Liver (tissue), 9 donors: ENCODE data around the gene PLEKHA6. TPM values are rescaled to one million over a fixed set of nuclear protein-coding genes. Genes with fewer than 3 reads are reported as not detected.

Experiments used
- DNase-seq: peaks from one replicate; pipeline ENCODE4 v3.0.0-alpha.2; 2017; ENCODE audit warnings: low spot score
- H3K27ac ChIP-seq, 2 donors: one replicate each; pipeline ENCODE4 v1.7.0; 2013; ENCODE audit warnings: inconsistent platforms in 2 of 2, low read length in 2 of 2, control low read depth in 1 of 2, low read depth in 1 of 2, mild to moderate bottlenecking in 1 of 2
- H3K27me3 ChIP-seq, 4 donors: one replicate each; pipeline versions ENCODE4 v1.6.1 to v1.7.0; 2013; ENCODE audit warnings: low read length in 3 of 4, inconsistent platforms in 1 of 4, mild to moderate bottlenecking in 1 of 4, moderate library complexity in 1 of 4; ENCODE audit not compliant: control insufficient read depth in 4 of 4, insufficient read depth in 4 of 4
- H3K36me3 ChIP-seq, 4 donors: one replicate each; pipeline versions ENCODE4 v1.6.1 to v1.7.0; 2013; ENCODE audit warnings: low read length in 3 of 4, mild to moderate bottlenecking in 3 of 4, low read depth in 1 of 4, moderate library complexity in 1 of 4; ENCODE audit not compliant: control insufficient read depth in 4 of 4, insufficient read depth in 3 of 4
- H3K4me1 ChIP-seq, 4 donors: one replicate each; pipeline versions ENCODE4 v1.6.1 to v1.7.0; 2013; ENCODE audit warnings: low read length in 3 of 4, mild to moderate bottlenecking in 3 of 4, moderate library complexity in 1 of 4; ENCODE audit not compliant: control insufficient read depth in 4 of 4, insufficient read depth in 4 of 4
- H3K4me3 ChIP-seq, 3 donors: one replicate each; pipeline versions ENCODE4 v1.6.1 to v1.7.0; 2013; ENCODE audit warnings: low read length in 3 of 3, control low read depth in 1 of 3, low read depth in 1 of 3, mild to moderate bottlenecking in 1 of 3
- H3K9ac ChIP-seq, 2 donors: one replicate each; pipeline ENCODE4 v1.7.0; 2013; ENCODE audit warnings: low read length in 2 of 2, mild to moderate bottlenecking in 2 of 2, moderate library complexity in 2 of 2, control low read depth in 1 of 2, low read depth in 1 of 2
- H3K9me3 ChIP-seq, 4 donors: one replicate each; pipeline versions ENCODE4 v1.6.1 to v1.7.0; 2013; ENCODE audit warnings: low read length in 3 of 4; ENCODE audit not compliant: control insufficient read depth in 4 of 4
- ATF3 ChIP-seq: IDR thresholded peaks from 2 replicates; pipeline ENCODE4 v1.6.1; 2016; ENCODE audit warnings: antibody characterized with exemption
- FOXA1 ChIP-seq: IDR thresholded peaks from 2 replicates; pipeline ENCODE4 v1.6.1; 2016; ENCODE audit warnings: antibody characterized with exemption
- HNF4A ChIP-seq, 2 donors: conservative IDR thresholded peaks; 2 replicates each; pipeline ENCODE4 v1.6.1; 2016; ENCODE audit warnings: antibody characterized with exemption in 2 of 2, mild to moderate bottlenecking in 2 of 2
- HNF4G ChIP-seq: IDR thresholded peaks from 2 replicates; pipeline ENCODE4 v1.6.1; 2016; ENCODE audit warnings: antibody characterized with exemption
- JUND ChIP-seq, 2 donors: IDR thresholded peaks; 2 replicates each; pipeline ENCODE4 v1.6.1; 2016; ENCODE audit warnings: antibody characterized with exemption in 2 of 2
- NR2F2 ChIP-seq: IDR thresholded peaks from 2 replicates; pipeline ENCODE4 v1.6.1; 2016; ENCODE audit warnings: antibody characterized with exemption
- RXRA ChIP-seq, 2 donors: IDR thresholded peaks; 2 replicates each; pipeline ENCODE4 v1.6.1; 2017 to 2018; ENCODE audit warnings: antibody characterized with exemption in 2 of 2, mild to moderate bottlenecking in 1 of 2
- TAF1 ChIP-seq: conservative IDR thresholded peaks from 2 replicates; pipeline ENCODE4 v1.6.1; 2016; ENCODE audit warnings: antibody characterized with exemption, mild to moderate bottlenecking
- YY1 ChIP-seq: IDR thresholded peaks from 2 replicates; pipeline ENCODE4 v1.6.1; 2016; ENCODE audit warnings: antibody characterized with exemption, mild to moderate bottlenecking
- whole genome bisulfite sequencing: extraction: QIAGEN DNeasy Blood & Tissue Kit; methylation state at CpG from one replicate; pipeline ENCODE4 v1.1.7; 2013; 5-methylcytosine and 5-hydroxymethylcytosine counted together
- polyA plus RNA-seq, 2 donors: library from polyadenylated mRNA; stranded (reverse) in 1 of 2; unstranded in 1 of 2; fragments of 200-250 nt in 1 of 2; fragments of >200 nt in 1 of 2; fragmentation: Nextera tagmentation in 1 of 2; extraction: Ambion mirVana in 1 of 2; gene quantifications; one replicate each; pipeline versions ENCODE4 v1.2.1 to v1.2.3, GENCODE V29; 2013 to 2015
- total RNA-seq, 2 donors: library from RNA; depleted of rRNA; stranded (reverse); fragments of >200 nt; gene quantifications; one replicate each; pipeline ENCODE4 v1.2.3, GENCODE V29; 2014
- TF ChIP-seq, protein P1 (sequence below): IDR thresholded peaks from 2 replicates; pipeline ENCODE4 v1.6.1; 2016; ENCODE audit warnings: antibody characterized with exemption
- TF ChIP-seq, protein P2 (sequence below): fragments of 150-350 bp; IDR thresholded peaks from 2 replicates; pipeline ENCODE4 v1.5.1; 2017; ENCODE audit warnings: improper control_type of control experiment, low read depth, low read length; ENCODE audit not compliant: missing input control
- donor health status: healthy.
- donor health status: healthy.
- donor health status: healthy.
- donor health status: healthy.
- donor health status: healthy.

The PLEKHA6 gene
- total and polyA plus RNA-seq, 4 donors, result 5.3 to 12.8 (median 7.6) TPM

DNA sequence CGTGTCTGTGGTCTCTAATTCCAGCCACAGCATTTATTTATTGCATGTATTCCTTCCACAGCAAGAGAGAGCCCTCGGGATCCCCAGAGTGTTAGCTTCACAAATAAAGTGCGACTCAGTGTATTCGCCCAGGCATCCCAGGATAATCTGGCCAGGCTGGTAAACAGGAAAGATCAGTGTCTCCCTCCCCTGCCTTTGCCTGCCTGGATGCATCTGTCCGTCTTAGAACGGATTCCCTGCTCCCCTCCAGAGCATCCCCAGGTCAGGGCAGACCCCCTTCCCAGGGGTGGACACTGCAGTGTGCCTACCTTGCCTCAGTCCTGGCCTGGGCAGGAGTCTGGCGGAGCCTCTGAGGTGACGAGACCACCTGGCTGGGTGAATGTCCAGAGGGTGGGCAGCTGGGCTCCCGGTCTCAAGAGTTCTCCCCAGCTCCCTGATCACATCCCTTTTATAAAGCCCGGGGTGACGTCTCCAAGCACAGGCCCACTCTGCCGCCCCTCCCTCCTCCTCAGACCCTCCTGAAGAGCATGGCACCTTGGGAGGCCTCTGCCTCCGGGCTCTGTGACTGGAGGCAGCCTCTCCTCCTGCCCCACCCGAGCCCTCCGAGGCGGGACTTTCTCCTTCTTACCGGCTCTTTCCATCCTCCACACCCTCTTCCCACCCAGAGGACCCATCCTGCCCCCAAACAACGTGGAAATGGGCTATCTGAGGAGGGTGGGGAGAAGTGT lies 163.5 kb downstream of the PLEKHA6 start, which contains the start of gene KISS1:
Gene KISS1 (minus strand): TSS at position 424 of the 728 bp plus-strand sequence. CDS start 3,615 bp downstream, outside the sequence.
- peaks cover 0 to 2% (median 0%) of the 10 kb centered on the region in 4 donors for H3K4me1 ChIP-seq
- peaks cover 0 to 2% (median 0%) of the 10 kb centered on the region in 4 donors for H3K36me3 ChIP-seq
- 38% methylated on average over 18 of the region's 18 CpGs for WGBS
- no peak within 1 kb of the TSS for H3K27ac ChIP-seq
- TF ChIP-seq TAF1, result no peak
- no peak for TF ChIP-seq JUND (IDR thresholded peaks at IDR 0.05)
- no peak for TF ChIP-seq HNF4A (conservative IDR thresholded peaks at IDR 0.05)
- TF ChIP-seq, protein P1, sequence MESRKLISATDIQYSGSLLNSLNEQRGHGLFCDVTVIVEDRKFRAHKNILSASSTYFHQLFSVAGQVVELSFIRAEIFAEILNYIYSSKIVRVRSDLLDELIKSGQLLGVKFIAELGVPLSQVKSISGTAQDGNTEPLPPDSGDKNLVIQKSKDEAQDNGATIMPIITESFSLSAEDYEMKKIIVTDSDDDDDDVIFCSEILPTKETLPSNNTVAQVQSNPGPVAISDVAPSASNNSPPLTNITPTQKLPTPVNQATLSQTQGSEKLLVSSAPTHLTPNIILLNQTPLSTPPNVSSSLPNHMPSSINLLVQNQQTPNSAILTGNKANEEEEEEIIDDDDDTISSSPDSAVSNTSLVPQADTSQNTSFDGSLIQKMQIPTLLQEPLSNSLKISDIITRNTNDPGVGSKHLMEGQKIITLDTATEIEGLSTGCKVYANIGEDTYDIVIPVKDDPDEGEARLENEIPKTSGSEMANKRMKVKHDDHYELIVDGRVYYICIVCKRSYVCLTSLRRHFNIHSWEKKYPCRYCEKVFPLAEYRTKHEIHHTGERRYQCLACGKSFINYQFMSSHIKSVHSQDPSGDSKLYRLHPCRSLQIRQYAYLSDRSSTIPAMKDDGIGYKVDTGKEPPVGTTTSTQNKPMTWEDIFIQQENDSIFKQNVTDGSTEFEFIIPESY, result no peak
- no peak for TF ChIP-seq NR2F2
- H3K9ac ChIP-seq, result no peak within 1 kb of the TSS
- no peak within 1 kb of the TSS for H3K4me3 ChIP-seq
- DNase-seq, result no peak
- no peaks in the 10 kb centered on the region for H3K9me3 ChIP-seq
- no peaks in the 10 kb centered on the region for H3K27me3 ChIP-seq

DNA sequence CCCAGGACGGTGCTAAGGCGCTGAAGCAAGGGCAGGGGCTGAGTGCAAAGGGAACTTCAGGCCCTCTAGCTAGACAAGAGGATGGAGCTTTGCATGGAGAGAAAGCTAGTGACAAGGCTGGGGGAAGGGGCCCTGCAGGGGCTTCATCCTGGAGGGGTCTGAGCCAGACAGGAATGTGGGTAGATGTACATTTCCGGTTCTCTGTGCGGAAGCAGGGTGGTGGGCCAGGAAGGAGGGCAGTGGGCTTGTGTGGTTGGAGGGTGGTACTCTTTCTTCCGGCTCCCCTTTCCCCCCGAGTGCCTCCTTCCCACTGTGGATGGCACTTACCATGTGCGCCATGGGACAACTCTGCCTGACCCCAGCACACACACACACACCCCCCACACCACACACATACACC lies 165.0 kb downstream of the PLEKHA6 start:
- Histone ChIP-seq H3K27ac (no peak overlapping the region), H3K27me3 (no peaks in the 10 kb centered on the region), H3K9me3 (no peaks in the 10 kb centered on the region), H3K9ac (no peak overlapping the region), H3K4me3 (no peak overlapping the region), H3K36me3 (peaks cover 0 to 2% (median 0%) of the 10 kb centered on the region in 4 donors), H3K4me1 (peaks cover 0 to 3% (median 0%) of the 10 kb centered on the region in 4 donors)
- no peak for TF ChIP-seq ATF3
- no peak for TF ChIP-seq YY1
- no peak for TF ChIP-seq JUND (IDR thresholded peaks at IDR 0.05)
- TF ChIP-seq, protein P1, result no peak
- no peak for TF ChIP-seq RXRA (IDR thresholded peaks at IDR 0.05)
- TF ChIP-seq, protein P2, sequence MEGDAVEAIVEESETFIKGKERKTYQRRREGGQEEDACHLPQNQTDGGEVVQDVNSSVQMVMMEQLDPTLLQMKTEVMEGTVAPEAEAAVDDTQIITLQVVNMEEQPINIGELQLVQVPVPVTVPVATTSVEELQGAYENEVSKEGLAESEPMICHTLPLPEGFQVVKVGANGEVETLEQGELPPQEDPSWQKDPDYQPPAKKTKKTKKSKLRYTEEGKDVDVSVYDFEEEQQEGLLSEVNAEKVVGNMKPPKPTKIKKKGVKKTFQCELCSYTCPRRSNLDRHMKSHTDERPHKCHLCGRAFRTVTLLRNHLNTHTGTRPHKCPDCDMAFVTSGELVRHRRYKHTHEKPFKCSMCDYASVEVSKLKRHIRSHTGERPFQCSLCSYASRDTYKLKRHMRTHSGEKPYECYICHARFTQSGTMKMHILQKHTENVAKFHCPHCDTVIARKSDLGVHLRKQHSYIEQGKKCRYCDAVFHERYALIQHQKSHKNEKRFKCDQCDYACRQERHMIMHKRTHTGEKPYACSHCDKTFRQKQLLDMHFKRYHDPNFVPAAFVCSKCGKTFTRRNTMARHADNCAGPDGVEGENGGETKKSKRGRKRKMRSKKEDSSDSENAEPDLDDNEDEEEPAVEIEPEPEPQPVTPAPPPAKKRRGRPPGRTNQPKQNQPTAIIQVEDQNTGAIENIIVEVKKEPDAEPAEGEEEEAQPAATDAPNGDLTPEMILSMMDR, result no peak
- TF ChIP-seq HNF4G, result no peak
- no peak for TF ChIP-seq NR2F2
- no peak for TF ChIP-seq FOXA1
- 77% methylated on average over 7 of the region's 7 CpGs for WGBS
- DNase-seq, result no peak
